ENCODE data around the gene DHRSX. TPM values are rescaled to one million over a fixed set of nuclear protein-coding genes. Genes with fewer than 3 reads are reported as not detected.

The DHRSX gene
- total and polyA plus RNA-seq, 9 of the 15 experiments (the other 6 are each of a cell fraction or from before 2014, with no cell fraction given) = 0.59 to 11.0 (median 6.2) TPM

DNA sequence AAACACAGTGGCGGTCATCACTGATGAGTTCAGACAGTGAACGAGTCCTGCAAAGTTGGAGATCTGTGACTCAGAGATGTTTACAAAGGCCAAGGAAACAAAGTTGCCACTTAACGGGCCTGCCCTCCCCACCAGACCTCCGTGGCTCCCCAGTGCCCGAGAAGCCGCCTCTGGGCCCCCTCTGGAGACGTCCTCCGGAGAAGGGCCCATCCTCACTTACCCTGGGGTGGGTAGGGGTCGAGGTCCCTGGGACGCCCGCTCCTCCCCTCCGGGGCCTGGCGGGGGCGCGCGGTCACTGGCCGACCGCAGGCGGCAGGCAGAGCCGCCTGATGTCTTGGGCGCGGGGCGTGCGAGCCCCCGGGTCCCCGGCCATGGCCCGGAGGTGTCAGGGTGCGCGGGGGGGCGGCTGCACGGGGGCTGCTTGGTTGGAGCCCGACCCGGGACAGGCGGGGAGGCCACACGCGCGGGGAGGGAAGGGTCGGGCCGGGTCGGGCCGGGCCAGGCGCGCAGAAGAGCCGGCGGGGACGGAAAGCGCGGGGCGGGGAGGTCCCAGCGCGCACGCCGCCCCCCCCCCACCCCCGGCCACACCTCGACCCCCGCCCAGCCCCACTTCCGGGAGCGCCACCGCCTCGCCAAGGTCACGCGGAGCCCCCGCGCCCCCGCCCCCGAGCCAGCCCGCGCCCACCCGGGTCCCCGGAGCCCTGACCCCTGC is 529 bp downstream of the DHRSX start (continued):
- TF ChIP-seq ATF7 (IDR thresholded peaks at IDR 0.05) (no peak), ZFP36 (IDR thresholded peaks at IDR 0.05; ENCODE audit: low read depth, low read length, partially characterized antibody) (peak; percentile 89), ZBTB7A (IDR thresholded peaks at IDR 0.05; ENCODE audit: borderline replicate concordance, control insufficient read depth, low read depth, low read length) (peak; percentile 75; the same call in 1 of the 2 replicates), MEIS2 (IDR thresholded peaks at IDR 0.05; ENCODE audit: partially characterized antibody) (no peak), SREBF2 (CRISPR knock-in tag; IDR thresholded peaks at IDR 0.05) (no peak), PTBP1 (IDR thresholded peaks at IDR 0.05; ENCODE audit: low read depth, low read length) (0 out of 2 replicates have a peak, but pooled peaks have one; percentile 60)

DNA sequence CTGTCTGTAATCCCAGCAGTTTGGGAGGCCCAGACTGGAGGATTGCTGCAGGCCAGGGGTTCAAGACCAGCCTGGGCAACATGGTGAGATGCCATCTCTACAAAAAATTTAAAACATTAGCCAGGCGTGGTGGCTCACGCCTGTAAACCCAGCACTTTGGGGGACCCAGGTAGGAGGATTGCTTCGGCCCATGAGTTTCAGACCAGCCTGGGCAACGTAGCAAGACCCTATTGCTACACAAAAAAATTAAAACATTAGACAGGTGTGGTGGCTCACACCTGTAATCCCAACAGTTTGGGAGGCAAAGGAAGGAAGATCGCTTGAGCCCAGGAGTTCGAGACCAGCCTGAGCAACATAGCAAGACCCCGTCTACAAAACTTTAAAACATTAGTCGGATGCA is 1.3 kb downstream of the DHRSX start:
- DNase-seq (ENCODE audit: extremely low read depth in 1 of 4, low spot score in 3 of 4) = no peak
- Histone ChIP-seq H3K4me3 (peak overlapping the region; percentile 75), H3K27ac (ENCODE audit: extremely low read depth, low read depth, low read length) (peak overlapping the region; percentile 85), H3K4me1 (replicated peaks in 1 of 2; ENCODE audit: control insufficient read depth in 2 of 2, insufficient read depth in 2 of 2, low read length in 2 of 2) (peaks cover 6 to 30% of the 10 kb centered on the region in 2 experiments; a peak in 4 of 5 replicates), H4K20me1 (replicated peaks; ENCODE audit: control insufficient read depth, insufficient read depth, low read length) (no peaks in the 10 kb centered on the region), H3K9me1 (ENCODE audit: control insufficient read depth, insufficient read depth, low read length) (no peaks in the 10 kb centered on the region), H3K79me2 (ENCODE audit: control insufficient read depth, insufficient read depth, low read length) (peaks cover 44% of the 10 kb centered on the region), H3K9ac (ENCODE audit: insufficient read depth in 1 of 2, low read depth in 2 of 2, low read length in 2 of 2) (peak overlapping the region; percentile 74 to 87), H3K9me3 (replicated peaks; ENCODE audit: control insufficient read depth, insufficient read depth, low read depth, low read length) (no peaks in the 10 kb centered on the region), H3K36me3 (ENCODE audit: control insufficient read depth, insufficient read depth, low read length) (peaks cover 18% of the 10 kb centered on the region; the same call in 2 of the 3 replicates), H2AFZ (ENCODE audit: low read depth, low read length) (no peak overlapping the region), H3K27me3 (ENCODE audit: control insufficient read depth in 2 of 2, insufficient read depth in 2 of 2, low read length in 2 of 2) (no peaks in the 10 kb centered on the region), H3K4me2 (ENCODE audit: insufficient read depth, low read length) (peak overlapping the region; percentile 75)
- in situ Hi-C loops (cut with MboI) = no loop called here
- POLR2A ChIA-PET = no interaction called here
- TF ChIP-seq HNRNPK (IDR thresholded peaks at IDR 0.05; ENCODE audit: low read depth, low read length, poor library complexity, severe bottlenecking) = no peak
- TF ChIP-seq BCOR (IDR thresholded peaks at IDR 0.05) = peak; percentile 22; the same call in 1 of the 2 replicates
- no peak for TF ChIP-seq JUNB (CRISPR knock-in tag; conservative IDR thresholded peaks at IDR 0.05)
- no peak for TF ChIP-seq U2AF2 (optimal IDR thresholded peaks at IDR 0.05; ENCODE audit: low read depth, low read length)
- peak; percentile 0 for TF ChIP-seq CHD4 (IDR thresholded peaks at IDR 0.05; ENCODE audit: insufficient read depth, insufficient replicate concordance, low read depth, low read length, poor library complexity, severe bottlenecking)
- peak; percentile 87 for TF ChIP-seq ZNF121 (CRISPR knock-in tag; conservative IDR thresholded peaks at IDR 0.05)
- BruUV-seq (replicated peaks) = TSS peak; percentile 50
- CTCF ChIA-PET (ENCODE audit: low intra/inter-chr PET ratio) = no interaction called here
- FAIRE-seq = no peak
- intact Hi-C loops (cut with micrococcal nuclease) = no loop called here
- ATAC-seq = no peak
- WGBS (ENCODE audit: insufficient coverage, low coverage, missing lambda C conversion rate) = 43% methylated on average over 6 of the region's 8 CpGs
